C4-2B (cell line): Measurements from ENCODE around the gene PAK1.

ENCODE experiments used
- CTCF ChIP-seq: fragments of 450-650 bp; conservative IDR thresholded peaks from 2 replicates; pipeline ENCODE4 v1.5.1; 2017; ENCODE audit warnings: mild to moderate bottlenecking
- ZFX ChIP-seq: fragments of 450-650 bp; IDR thresholded peaks from 2 replicates; pipeline ENCODE4 v1.6.1; 2017

- TF ChIP-seq CTCF = no peak
- TF ChIP-seq ZFX = no peak
These were observed 31.4 kb downstream of the PAK1 start for GRCh38 chr11:77442394-77443053.
